HG03108 (cell line): Measurements from ENCODE around the gene TNRC18.
"Not testable (repeated sequence)": the region's sequence is repeated elsewhere in the genome, so short reads cannot be mapped to it uniquely, and the experiment has no call there.

Experiments
- ATAC-seq: cut with Tn5 transposase; IDR thresholded peaks from one replicate; pipeline ENCODE4 v1.9.1; 2021; ENCODE audit warnings: moderate library complexity; ENCODE audit not compliant: unreplicated experiment

The TNRC18 gene

GRCh38 chr7:5275510-5275909, 148.1 kb downstream of the TNRC18 start:
- not testable (repeated sequence) for ATAC-seq

- not testable (repeated sequence) for ATAC-seq
Observed at GRCh38 chr7:5274985-5275431, 148.6 kb downstream of the TNRC18 start.

GRCh38 chr7:5274441-5274840, 149.2 kb downstream of the TNRC18 start:
- ATAC-seq, result no peak

- not testable (repeated sequence) for ATAC-seq
Observed at GRCh38 chr7:5273831-5274405, 149.7 kb downstream of the TNRC18 start.

- ATAC-seq, result no peak
Observed at GRCh38 chr7:5270788-5271187, 152.8 kb downstream of the TNRC18 start.

GRCh38 chr7:5269992-5270657, 153.5 kb downstream of the TNRC18 start:
- not testable (repeated sequence) for ATAC-seq

GRCh38 chr7:5267829-5268228, 155.8 kb downstream of the TNRC18 start:
- not testable (repeated sequence) for ATAC-seq

GRCh38 chr7:5266191-5267028, 157.2 kb downstream of the TNRC18 start:
- ATAC-seq, result no peak

- ATAC-seq, result no peak
Observed at GRCh38 chr7:5265320-5266190, 158.1 kb downstream of the TNRC18 start.

- not testable (repeated sequence) for ATAC-seq
Observed at GRCh38 chr7:5263066-5263465, 160.6 kb downstream of the TNRC18 start.

- not testable (repeated sequence) for ATAC-seq
Observed at GRCh38 chr7:5260530-5261068, 163.0 kb downstream of the TNRC18 start.
